Trophoblast cell (in vitro differentiated cells and primary cell): ENCODE results near the gene RNF128.

Experiments used
- DNase-seq, 2 donors: peaks; one replicate each; pipeline ENCODE4 v3.0.0-alpha.2; 2016
- H2AFZ ChIP-seq: 2 replicates; pipeline ENCODE4 v1.6.1; 2013; ENCODE audit warnings: low read length, moderate library complexity, mild to moderate bottlenecking; ENCODE audit not compliant: insufficient read depth, poor library complexity
- H2AK5ac ChIP-seq: 2 replicates; pipeline ENCODE4 v1.6.1; 2013; ENCODE audit warnings: mild to moderate bottlenecking, low read length
- H2BK120ac ChIP-seq: 2 replicates; pipeline ENCODE4 v1.6.1; 2013; ENCODE audit warnings: low read length, mild to moderate bottlenecking, moderate library complexity; ENCODE audit not compliant: insufficient read depth, poor library complexity
- H2BK12ac ChIP-seq: 2 replicates; pipeline ENCODE4 v1.6.1; 2013; ENCODE audit warnings: mild to moderate bottlenecking, low read length, moderate library complexity
- H2BK5ac ChIP-seq: 2 replicates; pipeline ENCODE4 v1.6.1; 2013; ENCODE audit warnings: low read length, low read depth, moderate library complexity, mild to moderate bottlenecking; ENCODE audit not compliant: poor library complexity
- H3K14ac ChIP-seq: 2 replicates; pipeline ENCODE4 v1.6.1; 2013; ENCODE audit warnings: mild to moderate bottlenecking, low read length
- H3K18ac ChIP-seq: 2 replicates; pipeline ENCODE4 v1.6.1; 2013; ENCODE audit warnings: mild to moderate bottlenecking, low read length
- H3K23ac ChIP-seq: 2 replicates; pipeline ENCODE4 v1.6.1; 2013; ENCODE audit warnings: low read length
- H3K27ac ChIP-seq: 2 replicates; pipeline ENCODE4 v1.5.1; 2013; ENCODE audit warnings: low read depth, mild to moderate bottlenecking, inconsistent platforms, low read length, moderate library complexity
- H3K27me3 ChIP-seq: 2 replicates; pipeline ENCODE4 v1.6.1; 2013; ENCODE audit warnings: inconsistent platforms, mild to moderate bottlenecking, low read length, moderate library complexity; ENCODE audit not compliant: insufficient read depth
- H3K36me3 ChIP-seq, 2 experiments: 1 replicate in 1 of 2; 2 replicates in 1 of 2; pipeline ENCODE4 v1.6.1; 2013; ENCODE audit warnings: low read length in 2 of 2, mild to moderate bottlenecking in 2 of 2, moderate library complexity in 1 of 2; ENCODE audit not compliant: insufficient read depth in 2 of 2, control insufficient read depth in 1 of 2
- H3K4ac ChIP-seq: 2 replicates; pipeline ENCODE4 v1.6.1; 2013; ENCODE audit warnings: low read depth, mild to moderate bottlenecking, low read length, moderate library complexity
- H3K4me1 ChIP-seq, 2 experiments: 1 replicate in 1 of 2; 2 replicates in 1 of 2; pipeline ENCODE4 v1.6.1; 2013; ENCODE audit warnings: low read length in 2 of 2, mild to moderate bottlenecking in 2 of 2, moderate library complexity in 1 of 2; ENCODE audit not compliant: insufficient read depth in 2 of 2, control insufficient read depth in 1 of 2
- H3K4me2 ChIP-seq: 2 replicates; pipeline ENCODE4 v1.6.1; 2013; ENCODE audit warnings: inconsistent platforms, mild to moderate bottlenecking, low read length, moderate library complexity
- H3K4me3 ChIP-seq: 2 replicates; pipeline ENCODE4 v1.5.1; 2013; ENCODE audit warnings: mild to moderate bottlenecking, low read depth, low read length, inconsistent platforms
- H3K79me1 ChIP-seq: one replicate; pipeline ENCODE4 v1.6.1; 2013; ENCODE audit warnings: low read length
- H3K79me2 ChIP-seq: 2 replicates; pipeline ENCODE4 v1.6.1; 2013; ENCODE audit warnings: low read length, mild to moderate bottlenecking; ENCODE audit not compliant: control insufficient read depth, insufficient read depth, poor library complexity
- H3K9ac ChIP-seq: 2 replicates; pipeline ENCODE4 v1.6.1; 2013; ENCODE audit warnings: mild to moderate bottlenecking, low read length
- H3K9me3 ChIP-seq: 2 replicates; pipeline ENCODE4 v1.6.1; 2013; ENCODE audit warnings: low read depth, mild to moderate bottlenecking, control low read depth, inconsistent platforms, low read length; ENCODE audit not compliant: insufficient read depth
- H4K12ac ChIP-seq: 2 replicates; pipeline ENCODE4 v1.6.1; 2013; ENCODE audit warnings: low read depth, mild to moderate bottlenecking, low read length, moderate library complexity
- H4K8ac ChIP-seq: 2 replicates; pipeline ENCODE4 v1.6.1; 2013; ENCODE audit warnings: low read depth, mild to moderate bottlenecking, low read length, moderate library complexity
- H4K91ac ChIP-seq: one replicate; pipeline ENCODE4 v1.6.1; 2013; ENCODE audit warnings: low read depth, mild to moderate bottlenecking, low read length, moderate library complexity
- WGBS: extraction: QIAGEN DNeasy Blood & Tissue Kit; methylation state at CpG from one replicate; pipeline ENCODE4 v1.1.7; 2013; ENCODE audit warnings: missing lambda C conversion rate; ENCODE audit not compliant: insufficient read length, insufficient coverage; ENCODE audit errors: extremely low coverage; 5-methylcytosine and 5-hydroxymethylcytosine counted together

The RNF128 gene

GRCh38 chrX:106742193-106742592 is 15.7 kb downstream of the RNF128 start:
- H3K9ac ChIP-seq = no peak overlapping the region
- no peak overlapping the region for H2BK5ac ChIP-seq
- no peaks in the 10 kb centered on the region for H3K9me3 ChIP-seq
- H3K27ac ChIP-seq = no peak overlapping the region
- H3K79me1 ChIP-seq = no peaks in the 10 kb centered on the region
- H3K4me2 ChIP-seq = no peak overlapping the region
- no peaks in the 10 kb centered on the region for H3K4me1 ChIP-seq
- no peaks in the 10 kb centered on the region for H3K79me2 ChIP-seq
- H3K14ac ChIP-seq = no peak overlapping the region
- H3K4ac ChIP-seq = no peak overlapping the region
- no peak overlapping the region for H2AFZ ChIP-seq
- H4K91ac ChIP-seq = no peak overlapping the region
- no peak overlapping the region for H2AK5ac ChIP-seq
- H2BK120ac ChIP-seq = no peak overlapping the region
- no peak overlapping the region for H2BK12ac ChIP-seq
- peak; percentile 11 to 64 for DNase-seq
- H4K8ac ChIP-seq = no peak overlapping the region
- WGBS = no CpG with 5 or more reads among the region's 2 CpGs
- no peak overlapping the region for H3K23ac ChIP-seq
- H3K36me3 ChIP-seq = no peaks in the 10 kb centered on the region
- no peak overlapping the region for H3K4me3 ChIP-seq
- H4K12ac ChIP-seq = no peak overlapping the region
- no peaks in the 10 kb centered on the region for H3K27me3 ChIP-seq
- no peak overlapping the region for H3K18ac ChIP-seq

GRCh38 chrX:106742805-106743204 is 16.3 kb downstream of the RNF128 start:
- H3K79me1 ChIP-seq = no peaks in the 10 kb centered on the region
- H3K9ac ChIP-seq = no peak overlapping the region
- H2BK120ac ChIP-seq = no peak overlapping the region
- H2AFZ ChIP-seq = no peak overlapping the region
- no peak overlapping the region for H4K91ac ChIP-seq
- peak in 1 of 2 donors; percentile 54 for DNase-seq
- H3K79me2 ChIP-seq = no peaks in the 10 kb centered on the region
- H3K4me2 ChIP-seq = no peak overlapping the region
- H2AK5ac ChIP-seq = no peak overlapping the region
- no peak overlapping the region for H3K4ac ChIP-seq
- no peak overlapping the region for H3K18ac ChIP-seq
- no peak overlapping the region for H3K4me3 ChIP-seq
- no peaks in the 10 kb centered on the region for H3K4me1 ChIP-seq
- no peaks in the 10 kb centered on the region for H3K9me3 ChIP-seq
- H3K23ac ChIP-seq = no peak overlapping the region
- H3K27me3 ChIP-seq = no peaks in the 10 kb centered on the region
- H3K27ac ChIP-seq = no peak overlapping the region
- no peak overlapping the region for H2BK12ac ChIP-seq
- no peaks in the 10 kb centered on the region for H3K36me3 ChIP-seq
- no peak overlapping the region for H3K14ac ChIP-seq
- H2BK5ac ChIP-seq = no peak overlapping the region
- no peak overlapping the region for H4K12ac ChIP-seq
- no peak overlapping the region for H4K8ac ChIP-seq

GRCh38 chrX:106748377-106748776 is 21.9 kb downstream of the RNF128 start:
- H3K27ac ChIP-seq = no peak overlapping the region

GRCh38 chrX:106751407-106751806 is 24.9 kb downstream of the RNF128 start:
- Histone ChIP-seq H3K9ac (no peak overlapping the region), H3K14ac (no peak overlapping the region), H3K4me1 (no peaks in the 10 kb centered on the region), H3K79me1 (no peaks in the 10 kb centered on the region), H2AK5ac (no peak overlapping the region), H3K23ac (no peak overlapping the region), H2BK120ac (no peak overlapping the region), H3K36me3 (no peaks in the 10 kb centered on the region), H3K4ac (no peak overlapping the region), H4K91ac (peak overlapping the region; percentile 8), H3K27me3 (no peaks in the 10 kb centered on the region), H2BK12ac (no peak overlapping the region), H3K4me3 (no peak overlapping the region), H3K4me2 (no peak overlapping the region), H3K27ac (peak overlapping the region; percentile 44), H2AFZ (no peak overlapping the region), H3K9me3 (no peaks in the 10 kb centered on the region), H4K12ac (no peak overlapping the region), H3K79me2 (no peaks in the 10 kb centered on the region), H2BK5ac (no peak overlapping the region), H4K8ac (no peak overlapping the region), H3K18ac (no peak overlapping the region)
- DNase-seq = no peak
- WGBS = no CpG with 5 or more reads among the region's 3 CpGs

More at GRCh38 chrX:106748377-106748776, 21.9 kb downstream of the RNF128 start:
- H3K79me2 ChIP-seq = no peaks in the 10 kb centered on the region
- H2AK5ac ChIP-seq = no peak overlapping the region
- H3K36me3 ChIP-seq = no peaks in the 10 kb centered on the region
- H4K12ac ChIP-seq = no peak overlapping the region
- H2BK120ac ChIP-seq = no peak overlapping the region
- no peak overlapping the region for H3K4me3 ChIP-seq
- DNase-seq = no peak
- no peak overlapping the region for H2BK12ac ChIP-seq
- no peak overlapping the region for H3K4ac ChIP-seq
- H3K27me3 ChIP-seq = no peaks in the 10 kb centered on the region
- no peak overlapping the region for H4K8ac ChIP-seq
- no peak overlapping the region for H2AFZ ChIP-seq
- no peak overlapping the region for H3K14ac ChIP-seq
- H3K4me2 ChIP-seq = no peak overlapping the region
- no peak overlapping the region for H2BK5ac ChIP-seq
- no peak overlapping the region for H3K9ac ChIP-seq
- H3K18ac ChIP-seq = no peak overlapping the region
- no peaks in the 10 kb centered on the region for H3K4me1 ChIP-seq
- no peak overlapping the region for H3K23ac ChIP-seq
- H4K91ac ChIP-seq = no peak overlapping the region
- WGBS = no CpG with 5 or more reads among the region's 1 CpG
- H3K79me1 ChIP-seq = no peaks in the 10 kb centered on the region
- no peaks in the 10 kb centered on the region for H3K9me3 ChIP-seq
